ENCODE data around the gene RUBCNL. TPM values are rescaled to one million over a fixed set of nuclear protein-coding genes. Genes with fewer than 3 reads are reported as not detected.

Gene RUBCNL
- total and polyA plus RNA-seq, 7 donors: 1.4 to 26.9 (median 2.9) TPM

DNA sequence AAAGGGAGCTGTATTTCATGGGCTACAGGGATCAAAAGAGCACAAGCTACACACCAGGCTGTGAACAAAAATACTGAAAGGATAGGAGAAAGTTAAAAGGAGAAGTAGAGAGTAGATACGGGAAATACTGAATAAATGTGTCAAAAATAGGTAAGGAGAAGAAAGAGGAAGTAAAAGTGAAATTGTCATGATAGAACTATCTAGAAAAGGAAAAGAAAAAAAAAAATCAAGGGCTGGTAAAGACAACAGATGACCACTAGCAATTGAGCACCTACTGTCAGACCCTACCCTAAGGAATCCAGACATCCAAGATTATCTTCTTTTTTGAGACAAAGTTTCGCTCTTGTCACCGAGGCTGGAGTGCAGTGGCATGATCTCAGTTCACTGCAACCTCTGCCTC lies 4.8 kb downstream of the RUBCNL start:
- no peak for DNase-seq
- Histone ChIP-seq H3K4me1 (peaks cover 0 to 8% (median 2%) of the 10 kb centered on the region in 4 donors), H3K27me3 (peaks cover 2 to 21% (median 16%) of the 10 kb centered on the region in 3 donors), H3K4me3 (no peak overlapping the region), H3K36me3 (no peaks in the 10 kb centered on the region), H3K9me3 (no peaks in the 10 kb centered on the region), H3K27ac (no peak overlapping the region)
- TF ChIP-seq POLR2A (IDR thresholded peaks at IDR 0.05) (no peak), EP300 (IDR thresholded peaks at IDR 0.05) (no peak), POLR2AphosphoS5 (IDR thresholded peaks at IDR 0.05) (no peak)
- TF ChIP-seq, protein P1, sequence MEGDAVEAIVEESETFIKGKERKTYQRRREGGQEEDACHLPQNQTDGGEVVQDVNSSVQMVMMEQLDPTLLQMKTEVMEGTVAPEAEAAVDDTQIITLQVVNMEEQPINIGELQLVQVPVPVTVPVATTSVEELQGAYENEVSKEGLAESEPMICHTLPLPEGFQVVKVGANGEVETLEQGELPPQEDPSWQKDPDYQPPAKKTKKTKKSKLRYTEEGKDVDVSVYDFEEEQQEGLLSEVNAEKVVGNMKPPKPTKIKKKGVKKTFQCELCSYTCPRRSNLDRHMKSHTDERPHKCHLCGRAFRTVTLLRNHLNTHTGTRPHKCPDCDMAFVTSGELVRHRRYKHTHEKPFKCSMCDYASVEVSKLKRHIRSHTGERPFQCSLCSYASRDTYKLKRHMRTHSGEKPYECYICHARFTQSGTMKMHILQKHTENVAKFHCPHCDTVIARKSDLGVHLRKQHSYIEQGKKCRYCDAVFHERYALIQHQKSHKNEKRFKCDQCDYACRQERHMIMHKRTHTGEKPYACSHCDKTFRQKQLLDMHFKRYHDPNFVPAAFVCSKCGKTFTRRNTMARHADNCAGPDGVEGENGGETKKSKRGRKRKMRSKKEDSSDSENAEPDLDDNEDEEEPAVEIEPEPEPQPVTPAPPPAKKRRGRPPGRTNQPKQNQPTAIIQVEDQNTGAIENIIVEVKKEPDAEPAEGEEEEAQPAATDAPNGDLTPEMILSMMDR (IDR thresholded peaks at IDR 0.05): no peak
- 64 to 73% methylated on average over 3 of the region's 3 CpGs for WGBS, 2 donors
- intact Hi-C loops (cut with DNase I): no loop called here

DNA sequence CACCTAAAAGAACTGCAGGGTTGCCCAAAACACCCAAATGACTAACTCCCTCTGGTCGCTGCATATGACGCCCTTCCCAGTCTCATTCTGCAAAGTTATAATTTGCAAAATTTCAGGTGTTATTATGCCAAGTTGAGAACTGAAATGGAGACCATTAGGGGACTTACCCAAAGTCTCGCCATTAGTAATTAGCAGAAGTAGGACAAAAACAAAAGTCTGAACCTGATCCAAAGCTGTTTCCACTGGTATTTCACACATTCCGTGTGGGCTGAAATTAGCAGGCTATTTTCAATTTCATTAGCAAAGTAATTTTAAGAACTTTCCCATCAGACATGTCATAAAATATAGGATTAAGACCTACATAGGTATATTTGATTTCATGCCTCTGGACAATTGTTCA lies 6.8 kb downstream of the RUBCNL start:
- intact Hi-C loops (cut with DNase I): no loop called here
- TF ChIP-seq EP300 (IDR thresholded peaks at IDR 0.05) (no peak), POLR2AphosphoS5 (IDR thresholded peaks at IDR 0.05) (no peak), POLR2A (IDR thresholded peaks at IDR 0.05) (no peak)
- TF ChIP-seq, protein P1 (IDR thresholded peaks at IDR 0.05): no peak
- 77 to 89% methylated on average over 4 of the region's 4 CpGs for WGBS, 2 donors

DNA sequence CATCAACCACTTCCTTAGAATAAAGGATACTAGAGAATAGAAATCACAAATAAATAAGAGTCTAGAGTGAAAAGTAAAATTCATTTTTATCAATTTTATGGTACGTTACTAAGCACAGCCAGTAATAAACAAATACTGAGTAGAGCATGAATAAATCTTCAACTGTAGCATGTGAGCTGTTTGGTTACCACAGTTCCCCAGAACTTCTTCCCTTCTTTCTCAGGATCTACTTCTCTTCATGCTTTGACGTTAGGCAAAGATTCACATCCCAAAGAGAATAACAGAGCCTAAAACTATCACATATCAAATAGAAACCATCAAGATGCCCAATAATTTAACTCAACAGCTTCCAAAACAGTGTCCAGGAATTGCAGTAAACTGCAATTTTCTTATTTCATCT lies 7.4 kb downstream of the RUBCNL start:
- no peak for DNase-seq
- 57 to 58% methylated on average over 2 of the region's 2 CpGs for WGBS, 2 donors
- no peaks in the 10 kb centered on the region for H3K9me3 ChIP-seq
- no peaks in the 10 kb centered on the region for H3K27me3 ChIP-seq
- H3K4me3 ChIP-seq: no peak overlapping the region
- H3K36me3 ChIP-seq: no peaks in the 10 kb centered on the region
- no peaks in the 10 kb centered on the region for H3K4me1 ChIP-seq
- intact Hi-C loops (cut with DNase I): no loop called here
- TF ChIP-seq, protein P1 (IDR thresholded peaks at IDR 0.05): no peak
- no peak for TF ChIP-seq EP300 (IDR thresholded peaks at IDR 0.05)
- TF ChIP-seq POLR2A (IDR thresholded peaks at IDR 0.05): no peak
- no peak for TF ChIP-seq POLR2AphosphoS5 (IDR thresholded peaks at IDR 0.05)
- no peak overlapping the region for H3K27ac ChIP-seq

More for the DNA sequence above, 6.8 kb downstream of the RUBCNL start:
- Histone ChIP-seq H3K27ac (no peak overlapping the region), H3K4me1 (no peaks in the 10 kb centered on the region), H3K27me3 (peaks cover 0 to under 1% (median 0%) of the 10 kb centered on the region in 3 donors), H3K4me3 (no peak overlapping the region), H3K36me3 (no peaks in the 10 kb centered on the region), H3K9me3 (no peaks in the 10 kb centered on the region)
- DNase-seq: no peak

DNA sequence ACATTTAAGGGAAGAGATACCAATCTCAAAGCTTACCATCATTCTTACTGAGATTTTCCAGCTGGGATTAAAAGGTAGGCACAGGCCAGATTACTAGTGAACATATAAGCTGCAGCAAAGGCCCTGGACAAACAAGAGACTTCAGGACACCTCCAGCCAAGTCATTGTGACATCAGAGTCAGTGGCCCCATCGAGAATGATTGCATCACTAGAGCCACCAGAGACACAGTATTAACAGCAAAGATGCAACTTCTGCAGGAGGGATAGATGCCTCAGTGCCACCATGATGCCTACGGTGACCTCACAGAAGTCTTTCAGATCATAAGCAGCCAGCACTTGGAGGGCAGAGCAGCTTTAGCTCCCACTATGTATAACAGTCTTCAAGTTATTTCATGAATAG lies 8.6 kb downstream of the RUBCNL start:
- H3K36me3 ChIP-seq: no peaks in the 10 kb centered on the region
- no peaks in the 10 kb centered on the region for H3K9me3 ChIP-seq
- WGBS, 2 donors: 41 to 74% methylated on average over 2 of the region's 2 CpGs
- no peak for DNase-seq
- no peak overlapping the region for H3K4me3 ChIP-seq
- TF ChIP-seq POLR2AphosphoS5 (IDR thresholded peaks at IDR 0.05) (no peak), POLR2A (IDR thresholded peaks at IDR 0.05) (no peak), EP300 (IDR thresholded peaks at IDR 0.05) (no peak)
- TF ChIP-seq, protein P1 (IDR thresholded peaks at IDR 0.05): no peak
- H3K4me1 ChIP-seq: no peaks in the 10 kb centered on the region
- intact Hi-C loops (cut with DNase I): no loop called here
- H3K27me3 ChIP-seq: no peaks in the 10 kb centered on the region
- H3K27ac ChIP-seq: no peak overlapping the region

DNA sequence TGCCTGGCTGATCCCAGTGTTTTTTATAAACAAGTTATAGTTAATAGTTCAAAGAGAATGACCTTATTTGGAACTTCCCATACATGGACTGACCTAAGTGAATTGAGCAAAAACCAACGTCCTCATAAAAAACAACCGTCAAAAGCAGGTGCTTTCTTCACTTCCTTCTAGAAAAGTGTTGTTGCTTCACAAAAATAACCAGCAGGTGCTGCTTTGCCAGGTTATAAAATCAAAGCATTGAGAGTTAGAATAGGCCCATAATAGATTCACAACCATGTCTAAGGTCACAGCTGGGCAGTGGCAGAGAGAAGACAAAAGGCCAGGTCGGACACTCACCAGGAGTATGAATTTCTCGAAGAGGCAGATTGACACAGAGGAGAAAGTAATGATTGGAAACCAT lies 9.5 kb downstream of the RUBCNL start:
- TF ChIP-seq, protein P1 (IDR thresholded peaks at IDR 0.05): no peak
- no peak for TF ChIP-seq POLR2A (IDR thresholded peaks at IDR 0.05)
- no peak for TF ChIP-seq EP300 (IDR thresholded peaks at IDR 0.05)
- no peak for TF ChIP-seq POLR2AphosphoS5 (IDR thresholded peaks at IDR 0.05)
- Histone ChIP-seq H3K4me1 (no peaks in the 10 kb centered on the region), H3K27me3 (no peaks in the 10 kb centered on the region), H3K36me3 (no peaks in the 10 kb centered on the region), H3K4me3 (no peak overlapping the region), H3K9me3 (no peaks in the 10 kb centered on the region), H3K27ac (no peak overlapping the region)
- 18 to 41% methylated on average over 4 of the region's 4 CpGs for WGBS, 2 donors
- intact Hi-C loops (cut with DNase I): no loop called here
- no peak for DNase-seq
